ENCODE results near the gene GON4L. TPM values are rescaled to one million over a fixed set of nuclear protein-coding genes. Genes with fewer than 3 reads are reported as not detected.
"Not testable (repeated sequence)": the region's sequence is repeated elsewhere in the genome, so short reads cannot be mapped to it uniquely, and the experiment has no call there.

GON4L gene
- total and polyA plus RNA-seq, 7 donors: 10.6 to 29.9 (median 21.0) TPM

DNA sequence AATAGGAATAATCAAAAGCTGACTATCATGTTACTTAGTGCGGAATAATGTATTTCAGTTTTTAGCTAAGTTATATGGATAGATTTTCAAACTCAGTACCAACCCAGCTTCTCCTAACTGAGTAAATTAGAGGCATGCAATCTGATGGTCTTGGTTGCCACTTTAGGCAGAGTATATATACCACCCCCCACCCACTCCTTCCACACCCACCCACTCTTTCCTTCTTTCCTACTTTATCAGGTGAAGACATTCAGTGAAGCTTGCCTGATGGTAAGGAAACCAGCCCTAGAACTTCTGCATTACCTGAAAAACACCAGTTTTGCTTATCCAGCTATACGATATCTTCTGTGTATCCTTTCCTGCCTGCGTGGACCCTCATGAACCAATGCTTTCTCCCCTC lies 131.9 kb downstream of the GON4L start:
- intact Hi-C loops (cut with DNase I): no loop called here
- Histone ChIP-seq H3K4me1 (no peaks in the 10 kb centered on the region), H3K4me3 (no peak overlapping the region), H3K36me3 (ENCODE audit: insufficient read depth in 1 of 2, low read depth in 1 of 2) (peaks cover 0 to 89% of the 10 kb centered on the region in 2 donors), H3K27ac (no peak overlapping the region), H3K27me3 (ENCODE audit: insufficient read depth in 3 of 3, low read length in 2 of 3) (no peaks in the 10 kb centered on the region), H3K9me3 (no peaks in the 10 kb centered on the region)
- DNase-seq: no peak
- TF ChIP-seq, protein P1, sequence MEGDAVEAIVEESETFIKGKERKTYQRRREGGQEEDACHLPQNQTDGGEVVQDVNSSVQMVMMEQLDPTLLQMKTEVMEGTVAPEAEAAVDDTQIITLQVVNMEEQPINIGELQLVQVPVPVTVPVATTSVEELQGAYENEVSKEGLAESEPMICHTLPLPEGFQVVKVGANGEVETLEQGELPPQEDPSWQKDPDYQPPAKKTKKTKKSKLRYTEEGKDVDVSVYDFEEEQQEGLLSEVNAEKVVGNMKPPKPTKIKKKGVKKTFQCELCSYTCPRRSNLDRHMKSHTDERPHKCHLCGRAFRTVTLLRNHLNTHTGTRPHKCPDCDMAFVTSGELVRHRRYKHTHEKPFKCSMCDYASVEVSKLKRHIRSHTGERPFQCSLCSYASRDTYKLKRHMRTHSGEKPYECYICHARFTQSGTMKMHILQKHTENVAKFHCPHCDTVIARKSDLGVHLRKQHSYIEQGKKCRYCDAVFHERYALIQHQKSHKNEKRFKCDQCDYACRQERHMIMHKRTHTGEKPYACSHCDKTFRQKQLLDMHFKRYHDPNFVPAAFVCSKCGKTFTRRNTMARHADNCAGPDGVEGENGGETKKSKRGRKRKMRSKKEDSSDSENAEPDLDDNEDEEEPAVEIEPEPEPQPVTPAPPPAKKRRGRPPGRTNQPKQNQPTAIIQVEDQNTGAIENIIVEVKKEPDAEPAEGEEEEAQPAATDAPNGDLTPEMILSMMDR (IDR thresholded peaks at IDR 0.05): no peak
- ATAC-seq: no peak
- WGBS, 3 donors: 95 to 98% (median 98%) methylated on average over 3 of the region's 3 CpGs

DNA sequence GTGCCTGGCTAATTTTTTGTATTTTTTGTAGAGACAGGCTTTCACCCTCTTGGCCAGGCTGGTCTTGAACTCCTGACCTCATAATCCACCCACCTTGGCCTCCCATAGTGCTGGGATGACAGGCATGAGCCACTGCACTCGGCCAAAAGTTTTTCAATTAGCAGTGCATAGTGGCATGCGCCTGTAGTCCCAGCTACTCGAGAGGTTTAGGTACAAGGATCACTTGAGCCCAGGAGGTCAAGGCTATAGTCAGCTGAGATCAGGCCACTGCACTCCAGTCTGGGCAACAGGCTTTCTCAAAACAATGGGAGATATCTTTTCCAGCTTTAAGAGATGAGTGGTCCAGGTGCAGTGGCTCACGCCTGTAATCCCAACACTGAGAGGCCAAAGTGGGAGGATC lies 137.3 kb downstream of the GON4L start:
- Histone ChIP-seq H3K4me3 (no peak overlapping the region), H3K27ac (no peak overlapping the region), H3K4me1 (no peaks in the 10 kb centered on the region), H3K27me3 (ENCODE audit: insufficient read depth in 3 of 3, low read length in 2 of 3) (no peaks in the 10 kb centered on the region), H3K9me3 (no peaks in the 10 kb centered on the region), H3K36me3 (ENCODE audit: insufficient read depth in 1 of 2, low read depth in 1 of 2) (peaks cover 3 to 85% of the 10 kb centered on the region in 2 donors)
- ATAC-seq: no peak
- 94 to 97% (median 95%) methylated on average over 4 of the region's 4 CpGs for WGBS, 3 donors
- intact Hi-C loops (cut with DNase I): no loop called here
- TF ChIP-seq, protein P1 (IDR thresholded peaks at IDR 0.05): no peak
- no peak for DNase-seq

DNA sequence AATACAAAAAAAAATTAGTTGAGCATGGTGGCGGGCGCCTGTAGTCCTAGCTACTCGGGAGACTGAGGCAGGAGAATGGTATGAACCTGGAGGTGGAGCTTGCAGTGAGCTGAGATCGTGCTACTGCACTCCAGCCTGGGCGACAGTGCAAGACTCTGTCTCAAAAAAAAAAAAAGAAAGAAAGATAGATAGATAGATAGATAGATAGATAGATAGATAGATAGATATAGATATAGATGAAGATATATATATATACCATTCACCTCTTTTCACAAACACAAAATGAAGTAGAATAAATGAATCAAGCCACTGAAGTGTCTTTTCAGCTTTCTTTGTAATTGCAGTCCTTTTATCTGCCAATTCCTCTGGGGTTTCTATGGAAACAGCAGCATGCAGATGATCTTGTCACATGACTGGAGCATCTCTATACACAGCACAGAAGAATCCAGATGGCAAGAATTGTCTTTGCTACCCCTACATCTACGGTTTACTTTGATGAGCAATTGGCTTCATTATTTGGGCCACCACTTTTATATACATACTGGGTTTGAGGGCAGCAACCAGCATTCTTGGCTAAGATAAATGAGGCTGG lies 138.4 kb downstream of the GON4L start:
- H3K9me3 ChIP-seq; DNase-seq; intact Hi-C loops (cut with DNase I); H3K4me3 ChIP-seq; H3K27me3 ChIP-seq (ENCODE audit: insufficient read depth in 3 of 3, low read length in 2 of 3); H3K27ac ChIP-seq; ATAC-seq; H3K4me1 ChIP-seq: not testable (repeated sequence)
- 84 to 93% (median 92%) methylated on average over 6 of the region's 6 CpGs for WGBS, 3 donors
- peaks cover 3 to 79% of the 10 kb centered on the region in 2 donors for H3K36me3 ChIP-seq (ENCODE audit: insufficient read depth in 1 of 2, low read depth in 1 of 2)

DNA sequence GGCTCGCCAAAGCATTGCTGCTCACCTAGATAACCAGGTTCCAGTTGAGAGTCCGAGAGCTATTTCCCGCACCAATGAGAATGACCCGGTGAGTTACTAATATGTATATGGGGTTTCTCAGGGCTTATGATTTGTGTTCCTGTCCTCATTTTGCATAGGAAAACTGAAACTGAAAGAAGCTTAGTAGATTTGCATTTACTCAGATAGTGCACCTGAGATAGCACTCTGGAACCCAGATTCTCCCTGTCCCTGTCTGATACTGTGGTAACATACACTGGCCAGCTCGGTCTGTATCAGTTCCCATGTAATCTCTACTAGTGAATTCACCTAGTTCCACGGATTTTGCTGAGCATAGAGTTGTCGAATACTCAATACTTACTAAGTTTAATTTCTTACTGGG lies 140.0 kb downstream of the GON4L start:
- H3K27me3 ChIP-seq (ENCODE audit: insufficient read depth in 3 of 3, low read length in 2 of 3): no peaks in the 10 kb centered on the region
- intact Hi-C loops (cut with DNase I): no loop called here
- ATAC-seq (no peak), DNase-seq (no peak)
- H3K9me3 ChIP-seq: no peaks in the 10 kb centered on the region
- TF ChIP-seq, protein P1 (IDR thresholded peaks at IDR 0.05): no peak
- no peak overlapping the region for H3K27ac ChIP-seq
- no peak overlapping the region for H3K4me3 ChIP-seq
- H3K4me1 ChIP-seq: peaks cover 5% of the 10 kb centered on the region
- peaks cover 3 to 76% of the 10 kb centered on the region in 2 donors for H3K36me3 ChIP-seq (ENCODE audit: insufficient read depth in 1 of 2, low read depth in 1 of 2)
- WGBS, 3 donors: 94 to 95% (median 95%) methylated on average over 7 of the region's 7 CpGs

DNA sequence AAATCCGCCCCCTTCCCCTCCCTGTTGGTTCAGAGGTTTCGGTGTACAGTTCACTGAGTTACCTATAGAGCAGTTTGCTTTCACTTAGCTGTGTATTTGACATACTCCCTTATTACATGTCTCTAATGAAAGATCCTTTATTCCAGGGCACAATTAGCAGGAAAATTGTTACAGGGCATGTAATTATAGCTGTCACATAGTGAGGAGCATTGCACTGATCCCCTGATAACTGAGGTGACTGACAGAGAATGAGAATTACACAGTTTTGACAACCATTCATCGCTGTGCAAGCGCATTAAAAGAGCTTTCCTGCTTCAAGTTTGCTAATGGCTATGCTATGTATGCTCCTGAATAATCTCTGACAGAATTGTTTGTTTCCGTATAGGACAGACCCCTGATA lies 141.2 kb downstream of the GON4L start:
- peaks cover 5% of the 10 kb centered on the region for H3K4me1 ChIP-seq
- DNase-seq: no peak
- H3K9me3 ChIP-seq: no peaks in the 10 kb centered on the region
- H3K36me3 ChIP-seq (ENCODE audit: insufficient read depth in 1 of 2, low read depth in 1 of 2): peaks cover 3 to 73% of the 10 kb centered on the region in 2 donors
- 98 to 99% (median 99%) methylated on average over 5 of the region's 5 CpGs for WGBS, 3 donors
- H3K4me3 ChIP-seq: no peak overlapping the region
- TF ChIP-seq, protein P1 (IDR thresholded peaks at IDR 0.05): no peak
- intact Hi-C loops (cut with DNase I): no loop called here
- H3K27me3 ChIP-seq (ENCODE audit: insufficient read depth in 3 of 3, low read length in 2 of 3): no peaks in the 10 kb centered on the region
- no peak overlapping the region for H3K27ac ChIP-seq
- ATAC-seq: no peak

DNA sequence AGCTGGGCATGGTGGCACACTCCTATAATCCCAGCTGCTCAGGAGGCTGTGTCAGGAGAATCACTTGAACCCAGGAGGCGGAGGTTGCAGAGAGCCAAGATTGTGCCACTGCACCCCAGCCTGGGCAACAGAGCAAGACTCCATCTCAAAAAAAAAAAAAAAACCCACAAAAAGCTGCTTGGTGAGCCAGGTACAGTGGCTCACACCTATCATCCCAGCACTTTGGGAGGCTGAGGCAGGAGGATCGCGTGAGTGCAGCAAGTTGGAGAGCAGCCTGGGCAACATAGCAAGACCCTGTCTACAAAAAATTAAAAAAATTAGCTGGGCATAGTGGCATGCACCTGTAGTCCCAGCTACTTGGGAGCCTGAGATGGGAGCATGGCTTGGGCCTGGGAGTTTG lies 142.0 kb downstream of the GON4L start:
- H3K36me3 ChIP-seq (ENCODE audit: insufficient read depth in 1 of 2, low read depth in 1 of 2): peaks cover 3 to 71% of the 10 kb centered on the region in 2 donors
- WGBS, 3 donors: 97 to 100% (median 98%) methylated on average over 3 of the region's 3 CpGs
- H3K27me3 ChIP-seq (ENCODE audit: insufficient read depth in 3 of 3, low read length in 2 of 3); H3K27ac ChIP-seq; H3K4me1 ChIP-seq; ATAC-seq; H3K9me3 ChIP-seq; DNase-seq; intact Hi-C loops (cut with DNase I); H3K4me3 ChIP-seq: not testable (repeated sequence)
